ENCODE measurements around the gene SQOR.

GRCh38 chr15:45635763-45636292, 999 bp downstream of the SQOR start:
- TF ChIP-seq CTCF (IDR thresholded peaks at IDR 0.05; ENCODE audit: low read depth, low read length) (no peak), EZH2phosphoT487 (IDR thresholded peaks at IDR 0.05; ENCODE audit: low read depth) (no peak)

Measured in OCI-LY3 (cell line).